GM21723 (cell line): ENCODE data around the gene ECEL1.
"Not testable (repeated sequence)": the region's sequence is repeated elsewhere in the genome, so short reads cannot be mapped to it uniquely, and the experiment has no call there.

Experiments used
- ATAC-seq: cut with Tn5 transposase; IDR thresholded peaks from one replicate; pipeline ENCODE4 v1.9.1; 2021; ENCODE audit warnings: mild to moderate bottlenecking, moderate library complexity; ENCODE audit not compliant: unreplicated experiment

ECEL1 gene

GRCh38 chr2:232487385-232488096 is at the start of gene ECEL1:
TSS of gene ECEL1 (minus strand) at chr2:232487834. CDS start at chr2:232486653, 1,181 bp downstream.
- ATAC-seq: no peak

- no peak for ATAC-seq
Observed at GRCh38 chr2:232537079-232537478, 49.4 kb upstream of the ECEL1 start.

- no peak for ATAC-seq
Observed at GRCh38 chr2:232535761-232536530, 48.3 kb upstream of the ECEL1 start.

GRCh38 chr2:232534940-232535651 is 47.5 kb upstream of the ECEL1 start:
- no peak for ATAC-seq

GRCh38 chr2:232533944-232534710 is 46.5 kb upstream of the ECEL1 start:
- ATAC-seq: no peak

GRCh38 chr2:232532821-232533220 is 45.2 kb upstream of the ECEL1 start:
- not testable (repeated sequence) for ATAC-seq

GRCh38 chr2:232532419-232532818 is 44.8 kb upstream of the ECEL1 start:
- ATAC-seq: no peak

- ATAC-seq: no peak
Observed at GRCh38 chr2:232530626-232531260, 43.1 kb upstream of the ECEL1 start.

- no peak for ATAC-seq
Observed at GRCh38 chr2:232529806-232530547, 42.3 kb upstream of the ECEL1 start.

GRCh38 chr2:232528746-232529460 is 41.3 kb upstream of the ECEL1 start:
- ATAC-seq: no peak

GRCh38 chr2:232527905-232528470 is 40.4 kb upstream of the ECEL1 start:
- no peak for ATAC-seq

- ATAC-seq: no peak
Observed at GRCh38 chr2:232526372-232526941, 38.8 kb upstream of the ECEL1 start.

GRCh38 chr2:232525791-232526371 is 38.2 kb upstream of the ECEL1 start, which contains the start of gene CHRND:
TSS of gene CHRND (plus strand) at chr2:232526160. CDS start at chr2:232526216, 56 bp downstream.
- ATAC-seq: no peak

- ATAC-seq: no peak
Observed at GRCh38 chr2:232525199-232525598, 37.6 kb upstream of the ECEL1 start.

GRCh38 chr2:232524771-232525170 is 37.1 kb upstream of the ECEL1 start:
- no peak for ATAC-seq

GRCh38 chr2:232523682-232524597 is 36.3 kb upstream of the ECEL1 start:
- no peak for ATAC-seq

- no peak for ATAC-seq
Observed at GRCh38 chr2:232523402-232523681, 35.7 kb upstream of the ECEL1 start.
